PFSK-1 (cell line): Measurements from ENCODE around the gene ZNF556.

Source experiments
- FOXP2 ChIP-seq: optimal IDR thresholded peaks from 2 replicates; pipeline ENCODE3; 2011; ENCODE audit warnings: borderline replicate concordance, control low read depth, inconsistent platforms; ENCODE audit not compliant: insufficient read depth; ENCODE audit errors: extremely low read length, extremely low read depth
- POLR2AphosphoS5 ChIP-seq: IDR thresholded peaks from 2 replicates; pipeline ENCODE4 v1.6.1; 2012; ENCODE audit warnings: low read depth, mild to moderate bottlenecking, control low read depth, low read length, moderate library complexity
- SIN3A ChIP-seq: IDR thresholded peaks from 2 replicates; pipeline ENCODE4 v1.6.1; 2012; ENCODE audit warnings: mild to moderate bottlenecking, low read length, moderate library complexity, borderline replicate concordance; ENCODE audit not compliant: insufficient read depth
- TAF1 ChIP-seq: IDR thresholded peaks from 2 replicates; pipeline ENCODE4 v1.6.1; 2012; ENCODE audit warnings: low read length, control low read depth, borderline replicate concordance; ENCODE audit not compliant: insufficient read depth
- TF ChIP-seq, protein P1 (sequence below), 2 experiments: IDR thresholded peaks; 2 replicates each; pipeline versions ENCODE4 v1.6.1 to v1.8.0; 2011 to 2012; ENCODE audit warnings: low read depth in 2 of 2, low read length in 2 of 2, control low read depth in 1 of 2, inconsistent platforms in 1 of 2, mild to moderate bottlenecking in 1 of 2, moderate library complexity in 1 of 2; ENCODE audit not compliant: insufficient read depth in 1 of 2

Gene ZNF556

GRCh38 chr19:2865334-2866100, 1.6 kb upstream of the ZNF556 start:
- TF ChIP-seq POLR2AphosphoS5 (no peak), TAF1 (no peak), SIN3A (no peak), FOXP2 (no peak)
- TF ChIP-seq, protein P1, sequence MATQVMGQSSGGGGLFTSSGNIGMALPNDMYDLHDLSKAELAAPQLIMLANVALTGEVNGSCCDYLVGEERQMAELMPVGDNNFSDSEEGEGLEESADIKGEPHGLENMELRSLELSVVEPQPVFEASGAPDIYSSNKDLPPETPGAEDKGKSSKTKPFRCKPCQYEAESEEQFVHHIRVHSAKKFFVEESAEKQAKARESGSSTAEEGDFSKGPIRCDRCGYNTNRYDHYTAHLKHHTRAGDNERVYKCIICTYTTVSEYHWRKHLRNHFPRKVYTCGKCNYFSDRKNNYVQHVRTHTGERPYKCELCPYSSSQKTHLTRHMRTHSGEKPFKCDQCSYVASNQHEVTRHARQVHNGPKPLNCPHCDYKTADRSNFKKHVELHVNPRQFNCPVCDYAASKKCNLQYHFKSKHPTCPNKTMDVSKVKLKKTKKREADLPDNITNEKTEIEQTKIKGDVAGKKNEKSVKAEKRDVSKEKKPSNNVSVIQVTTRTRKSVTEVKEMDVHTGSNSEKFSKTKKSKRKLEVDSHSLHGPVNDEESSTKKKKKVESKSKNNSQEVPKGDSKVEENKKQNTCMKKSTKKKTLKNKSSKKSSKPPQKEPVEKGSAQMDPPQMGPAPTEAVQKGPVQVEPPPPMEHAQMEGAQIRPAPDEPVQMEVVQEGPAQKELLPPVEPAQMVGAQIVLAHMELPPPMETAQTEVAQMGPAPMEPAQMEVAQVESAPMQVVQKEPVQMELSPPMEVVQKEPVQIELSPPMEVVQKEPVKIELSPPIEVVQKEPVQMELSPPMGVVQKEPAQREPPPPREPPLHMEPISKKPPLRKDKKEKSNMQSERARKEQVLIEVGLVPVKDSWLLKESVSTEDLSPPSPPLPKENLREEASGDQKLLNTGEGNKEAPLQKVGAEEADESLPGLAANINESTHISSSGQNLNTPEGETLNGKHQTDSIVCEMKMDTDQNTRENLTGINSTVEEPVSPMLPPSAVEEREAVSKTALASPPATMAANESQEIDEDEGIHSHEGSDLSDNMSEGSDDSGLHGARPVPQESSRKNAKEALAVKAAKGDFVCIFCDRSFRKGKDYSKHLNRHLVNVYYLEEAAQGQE (IDR thresholded peaks at IDR 0.05; ENCODE audit: insufficient read depth in 1 of 2, low read depth in 2 of 2, low read length in 2 of 2): no peak

- no peak for TF ChIP-seq FOXP2
- TF ChIP-seq SIN3A: no peak
- TF ChIP-seq TAF1: no peak
- TF ChIP-seq, protein P1 (IDR thresholded peaks at IDR 0.05; ENCODE audit: insufficient read depth in 1 of 2, low read depth in 2 of 2, low read length in 2 of 2): no peak
- no peak for TF ChIP-seq POLR2AphosphoS5
Measured at GRCh38 chr19:2866495-2867024, 575 bp upstream of the ZNF556 start.

GRCh38 chr19:2869618-2870017, 2.5 kb downstream of the ZNF556 start:
- no peak for TF ChIP-seq POLR2AphosphoS5
- no peak for TF ChIP-seq SIN3A
- TF ChIP-seq FOXP2: no peak
- no peak for TF ChIP-seq TAF1
- TF ChIP-seq, protein P1 (IDR thresholded peaks at IDR 0.05; ENCODE audit: insufficient read depth in 1 of 2, low read depth in 2 of 2, low read length in 2 of 2): no peak

- TF ChIP-seq FOXP2 (no peak), POLR2AphosphoS5 (no peak), TAF1 (no peak)
- TF ChIP-seq, protein P1 (IDR thresholded peaks at IDR 0.05; ENCODE audit: insufficient read depth in 1 of 2, low read depth in 2 of 2, low read length in 2 of 2): no peak
Measured at GRCh38 chr19:2877398-2878331, 10.5 kb downstream of the ZNF556 start.
